C4-2B (cell line): ENCODE measurements around the gene IFNA5.

ENCODE experiments used
- CTCF ChIP-seq: fragments of 450-650 bp; conservative IDR thresholded peaks from 2 replicates; pipeline ENCODE4 v1.5.1; 2017; ENCODE audit warnings: mild to moderate bottlenecking
- ZFX ChIP-seq: fragments of 450-650 bp; IDR thresholded peaks from 2 replicates; pipeline ENCODE4 v1.6.1; 2017

- TF ChIP-seq CTCF (no peak), ZFX (no peak)
These were observed 26.7 kb upstream of the IFNA5 start for GRCh38 chr9:21331676-21332402.
